Stimulated activated CD4-positive, alpha-beta T cell treated with anti-CD3 and anti-CD28 coated beads, Interleukin-15, amount 100 ng/mL, for 48 hours (primary cell): ENCODE data around the gene HSBP1.
A peak's percentile ranks its signal among the peaks of the same experiment; 100 is the strongest.

ENCODE experiments used
- DNase-seq, 2 donors: peaks; one replicate each; pipeline ENCODE4 v3.0.0-alpha.2; 2020; ENCODE audit warnings: low read depth in 2 of 2

HSBP1 gene

GRCh38 chr16:83807710-83808572 lies at the start of gene HSBP1:
TSS of gene HSBP1 (plus strand) at chr16:83807978. CDS start at chr16:83808077, 99 bp downstream.
- peak; percentile 89 to 92 for DNase-seq

- no peak for DNase-seq
Observed at GRCh38 chr16:83762141-83762991, 45.4 kb upstream of the HSBP1 start.

- no peak for DNase-seq
Observed at GRCh38 chr16:83762992-83763358, 44.8 kb upstream of the HSBP1 start.

GRCh38 chr16:83768986-83769385 lies 38.8 kb upstream of the HSBP1 start:
- no peak for DNase-seq

- no peak for DNase-seq
Observed at GRCh38 chr16:83769397-83770008, 38.3 kb upstream of the HSBP1 start.

- no peak for DNase-seq
Observed at GRCh38 chr16:83771306-83771942, 36.4 kb upstream of the HSBP1 start.

GRCh38 chr16:83772806-83773205 lies 35.0 kb upstream of the HSBP1 start:
- no peak for DNase-seq

GRCh38 chr16:83774066-83774465 lies 33.7 kb upstream of the HSBP1 start:
- no peak for DNase-seq

- DNase-seq = no peak
Observed at GRCh38 chr16:83776944-83777343, 30.8 kb upstream of the HSBP1 start.

- no peak for DNase-seq
Observed at GRCh38 chr16:83779886-83780285, 27.9 kb upstream of the HSBP1 start.

GRCh38 chr16:83785455-83785854 lies 22.3 kb upstream of the HSBP1 start:
- no peak for DNase-seq

GRCh38 chr16:83789642-83790401 lies 18.0 kb upstream of the HSBP1 start:
- DNase-seq = no peak

GRCh38 chr16:83791916-83792315 lies 15.9 kb upstream of the HSBP1 start:
- no peak for DNase-seq

- DNase-seq = no peak
Observed at GRCh38 chr16:83792391-83792790, 15.4 kb upstream of the HSBP1 start.

- DNase-seq = no peak
Observed at GRCh38 chr16:83793179-83793578, 14.6 kb upstream of the HSBP1 start.

GRCh38 chr16:83794860-83795554 lies 12.8 kb upstream of the HSBP1 start:
- no peak for DNase-seq

GRCh38 chr16:83797013-83797412 lies 10.8 kb upstream of the HSBP1 start:
- DNase-seq = no peak

- no peak for DNase-seq
Observed at GRCh38 chr16:83799336-83799735, 8.4 kb upstream of the HSBP1 start.

- no peak for DNase-seq
Observed at GRCh38 chr16:83802135-83802534, 5.6 kb upstream of the HSBP1 start.

GRCh38 chr16:83802554-83803205 lies 5.1 kb upstream of the HSBP1 start:
- no peak for DNase-seq
